Activated T-helper 9 cell treated with anti-CD3 and anti-CD28 coated beads, Interleukin-2, amount 50 U/mL, for 16 hours (primary cell): ENCODE measurements around the gene CTXN3.

ENCODE experiments used
- DNase-seq: peaks from one replicate; pipeline ENCODE4 v3.0.0-alpha.2; 2020; ENCODE audit warnings: low read depth

The CTXN3 gene

GRCh38 chr5:127649018-127649439 lies at the start of gene CTXN3:
Gene CTXN3, plus strand, starts transcription at chr5:127649082. Its CDS starts 8,440 bp downstream, at chr5:127657522.
- DNase-seq, result no peak

- DNase-seq, result no peak
Measured at GRCh38 chr5:127599320-127599719, 49.6 kb upstream of the CTXN3 start.

GRCh38 chr5:127599847-127600246 lies 49.0 kb upstream of the CTXN3 start:
- no peak for DNase-seq

GRCh38 chr5:127601111-127601510 lies 47.8 kb upstream of the CTXN3 start:
- DNase-seq, result no peak

- DNase-seq, result no peak
Measured at GRCh38 chr5:127601601-127602000, 47.3 kb upstream of the CTXN3 start.

- DNase-seq, result no peak
Measured at GRCh38 chr5:127602481-127602880, 46.4 kb upstream of the CTXN3 start.

GRCh38 chr5:127602896-127603844 lies 45.7 kb upstream of the CTXN3 start:
- no peak for DNase-seq

GRCh38 chr5:127608077-127608660 lies 40.7 kb upstream of the CTXN3 start:
- DNase-seq, result no peak

- no peak for DNase-seq
Measured at GRCh38 chr5:127609011-127609410, 39.9 kb upstream of the CTXN3 start.

GRCh38 chr5:127609957-127610356 lies 38.9 kb upstream of the CTXN3 start:
- DNase-seq, result no peak

GRCh38 chr5:127612441-127613141 lies 36.3 kb upstream of the CTXN3 start:
- DNase-seq, result no peak

- DNase-seq, result no peak
Measured at GRCh38 chr5:127615916-127616315, 33.0 kb upstream of the CTXN3 start.

GRCh38 chr5:127619908-127620479 lies 28.9 kb upstream of the CTXN3 start:
- DNase-seq, result no peak

- no peak for DNase-seq
Measured at GRCh38 chr5:127621601-127622325, 27.1 kb upstream of the CTXN3 start.

GRCh38 chr5:127634007-127634406 lies 14.9 kb upstream of the CTXN3 start:
- DNase-seq, result no peak

- no peak for DNase-seq
Measured at GRCh38 chr5:127639828-127640227, 9.1 kb upstream of the CTXN3 start.

GRCh38 chr5:127642949-127643348 lies 5.9 kb upstream of the CTXN3 start:
- no peak for DNase-seq

- DNase-seq, result no peak
Measured at GRCh38 chr5:127643607-127644006, 5.3 kb upstream of the CTXN3 start.

- DNase-seq, result no peak
Measured at GRCh38 chr5:127645300-127645726, 3.6 kb upstream of the CTXN3 start.

GRCh38 chr5:127647361-127647958 lies 1.4 kb upstream of the CTXN3 start:
- no peak for DNase-seq

- no peak for DNase-seq
Measured at GRCh38 chr5:127650022-127650421, 1.1 kb downstream of the CTXN3 start.
